ENCODE data around the gene CALCR.
"Not testable (repeated sequence)": the region's sequence is repeated elsewhere in the genome, so short reads cannot be mapped to it uniquely, and the experiment has no call there.

CALCR gene

DNA sequence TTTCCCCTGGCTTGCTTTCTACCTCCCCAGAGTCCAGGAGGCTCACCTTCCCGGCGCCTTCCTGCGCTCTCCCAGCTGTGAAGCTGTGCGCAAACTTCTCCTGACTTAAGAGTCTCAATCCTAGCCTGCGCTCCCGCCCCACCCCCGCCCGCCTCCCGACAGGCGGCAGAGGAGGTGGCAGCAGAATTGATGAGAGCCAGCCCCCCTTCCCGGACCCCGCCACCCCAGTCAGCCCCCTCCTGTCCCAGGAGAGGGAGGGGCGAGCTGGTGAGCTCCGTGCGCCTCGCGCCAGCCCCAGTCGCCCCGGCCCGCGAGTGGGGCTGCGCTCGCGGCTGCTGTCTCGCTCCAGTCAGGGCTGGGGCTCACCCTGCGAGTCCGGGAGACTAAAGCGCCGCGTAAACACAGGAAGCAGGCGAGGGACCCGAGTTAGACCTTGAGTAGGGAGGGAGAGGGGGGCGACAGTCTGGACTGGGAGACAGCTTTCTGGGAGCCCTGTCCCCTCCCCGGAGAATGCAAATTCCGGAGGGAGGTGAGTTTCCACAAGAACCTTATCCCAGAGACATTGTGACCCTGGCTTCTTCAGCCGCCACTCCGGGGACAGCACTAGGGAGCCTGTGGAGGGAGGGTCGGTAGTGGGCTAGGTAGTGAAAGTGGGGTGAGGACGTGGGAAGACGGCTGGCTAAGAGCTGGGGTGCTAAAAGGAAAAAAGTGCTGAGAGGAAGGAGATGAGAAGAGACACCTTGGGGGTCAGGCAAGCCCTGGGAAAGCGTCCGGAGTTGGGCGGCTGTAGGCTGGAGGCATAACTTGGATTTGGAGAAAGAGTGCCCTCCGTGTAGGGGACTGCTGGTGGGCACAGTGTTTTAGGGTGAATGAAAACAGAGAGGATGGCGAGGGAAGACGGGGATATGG lies at the start of gene CALCR:
TSS of gene CALCR (minus strand) at position 79 of the 909 bp plus-strand sequence. CDS start 87,743 bp downstream, outside the sequence.
- DNase-seq (ENCODE audit: low spot score): no peak

DNA sequence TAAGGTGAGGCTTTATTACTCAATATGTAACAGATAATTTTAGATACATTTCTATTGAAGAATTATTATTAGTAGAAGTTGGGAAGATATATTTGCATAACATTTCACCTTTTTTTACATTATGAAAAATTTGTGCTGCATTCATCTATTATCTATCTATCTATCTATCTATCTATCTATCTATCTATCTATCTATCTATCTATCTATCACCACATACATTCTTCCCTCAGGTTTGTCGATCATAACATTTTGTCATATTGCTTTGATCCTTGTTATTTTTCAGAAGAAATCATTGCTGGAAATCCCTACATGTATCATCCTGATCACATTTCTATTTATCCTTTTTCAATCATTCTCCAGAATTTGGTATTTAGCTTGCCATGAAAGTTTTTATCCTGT lies 49.3 kb upstream of the CALCR start:
- DNase-seq (ENCODE audit: low spot score): no peak

DNA sequence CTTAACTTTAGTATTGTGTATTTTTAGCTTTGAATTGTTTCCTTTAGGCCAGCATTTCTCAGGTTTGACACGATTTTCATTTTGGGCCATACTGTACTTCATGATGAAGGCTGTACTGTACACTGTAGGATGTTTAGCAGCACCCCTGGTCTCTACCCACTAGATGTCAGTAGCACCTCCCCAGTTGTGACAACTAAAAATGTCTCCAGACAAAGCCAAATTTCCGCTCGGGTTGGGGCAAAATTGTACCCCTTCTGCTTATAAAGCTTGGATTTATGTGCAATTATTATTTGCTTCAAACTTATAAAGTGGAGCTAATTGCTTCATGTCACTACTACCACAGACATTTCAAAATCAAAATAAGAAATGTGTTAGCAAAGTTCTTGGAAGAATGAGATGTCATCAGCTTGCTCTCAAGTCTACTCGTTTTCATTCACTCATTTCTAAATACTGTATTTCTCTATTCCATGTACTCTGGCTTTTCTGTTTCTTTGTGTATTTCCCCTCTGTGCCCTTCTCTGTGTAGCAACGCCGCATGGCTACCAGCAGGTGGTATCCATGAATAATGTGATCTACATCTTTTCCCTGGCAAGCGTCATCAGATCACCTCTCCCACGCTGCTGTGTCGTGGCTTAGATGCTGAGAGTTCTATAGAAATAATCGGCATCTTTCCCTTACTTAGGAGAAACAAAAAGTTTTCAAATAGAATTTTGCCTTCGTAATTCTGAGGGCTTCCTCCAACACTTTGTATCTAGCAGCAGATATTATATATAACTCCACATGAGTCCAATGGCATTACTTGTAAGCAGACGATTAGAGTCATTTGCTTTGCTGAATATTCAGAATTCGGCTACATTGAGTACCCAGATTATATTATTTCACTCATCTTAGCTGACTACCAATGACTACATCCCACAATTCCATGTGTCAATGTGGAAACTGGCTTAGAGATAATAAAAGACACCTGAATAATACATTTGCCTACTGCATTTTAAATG lies 47.8 kb upstream of the CALCR start:
- peak; percentile 60 for DNase-seq (ENCODE audit: low spot score)

DNA sequence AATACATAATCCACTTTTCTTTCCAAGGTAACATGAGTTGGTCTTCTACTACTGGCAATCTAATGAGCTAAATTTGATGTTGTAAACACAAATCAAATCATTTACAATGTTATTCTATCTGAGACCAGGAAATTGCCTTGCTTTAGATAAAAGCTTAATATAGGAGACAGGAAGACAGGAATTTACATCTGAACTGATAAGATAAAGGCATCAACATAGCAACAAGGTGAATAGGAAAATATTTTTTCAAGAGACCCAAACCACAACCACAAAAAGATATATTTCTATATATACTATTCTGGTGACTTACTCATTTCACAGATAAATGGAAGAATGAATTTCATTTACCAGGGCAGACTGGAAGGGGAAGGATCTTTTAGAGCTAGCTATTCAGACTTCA lies 46.3 kb upstream of the CALCR start:
- no peak for DNase-seq (ENCODE audit: low spot score)

DNA sequence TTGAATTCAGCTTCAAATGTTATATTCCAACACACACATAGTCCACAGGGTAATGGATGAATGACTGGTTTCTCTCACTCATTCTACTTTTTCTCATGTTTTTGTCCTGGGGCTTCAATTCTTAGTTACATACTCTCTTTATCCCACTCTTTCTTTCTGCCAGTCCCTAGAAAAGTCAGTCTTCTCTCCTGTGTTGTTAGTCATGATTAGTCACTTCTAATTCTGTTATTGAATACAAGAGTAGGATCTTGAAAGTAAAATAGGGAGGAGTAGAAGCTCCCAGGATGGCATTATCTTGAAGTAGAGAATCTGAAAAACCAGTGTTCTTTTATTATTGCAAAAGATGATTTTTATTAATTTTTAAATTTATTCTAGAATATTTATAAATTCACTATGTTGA lies 45.5 kb upstream of the CALCR start:
- DNase-seq (ENCODE audit: low spot score): no peak

DNA sequence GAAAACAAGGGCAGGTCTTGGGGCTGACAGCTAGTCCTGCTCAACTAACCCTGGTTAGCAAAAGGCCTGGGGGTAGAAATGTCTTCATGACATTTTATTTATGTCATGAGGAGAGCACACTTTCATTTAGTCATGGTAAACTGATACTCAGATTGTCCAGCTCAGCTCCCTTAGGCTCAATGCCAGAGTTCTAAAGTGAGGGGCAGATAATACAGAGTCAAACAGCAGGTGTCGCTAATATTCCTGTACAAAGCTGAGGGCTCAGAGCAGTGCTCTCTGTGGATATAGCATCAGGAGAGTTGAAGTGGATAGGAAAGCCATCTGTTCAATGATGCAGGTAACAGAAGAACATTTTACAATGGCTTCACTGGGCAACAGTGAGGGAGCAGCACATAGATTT lies 26.8 kb upstream of the CALCR start:
- DNase-seq (ENCODE audit: low spot score): no peak

DNA sequence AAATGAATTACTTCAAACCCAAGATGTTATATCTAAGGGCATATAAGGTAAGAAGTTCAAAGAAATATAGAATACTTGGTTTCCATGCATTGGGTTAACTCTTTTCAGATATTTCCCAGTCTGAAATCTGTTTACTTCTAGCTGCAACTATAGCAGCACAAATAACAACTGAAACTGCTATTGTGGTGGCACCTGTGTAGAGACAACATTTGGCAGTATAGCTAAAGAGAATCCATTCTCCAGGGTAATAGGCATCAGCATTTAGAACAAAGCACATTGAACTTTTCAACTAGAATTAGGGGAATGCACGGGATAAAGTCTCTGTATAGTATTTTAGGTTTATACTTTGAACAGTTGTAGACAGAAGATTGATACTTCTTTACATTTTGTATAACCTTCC lies 19.7 kb upstream of the CALCR start:
- DNase-seq (ENCODE audit: low spot score): no peak

DNA sequence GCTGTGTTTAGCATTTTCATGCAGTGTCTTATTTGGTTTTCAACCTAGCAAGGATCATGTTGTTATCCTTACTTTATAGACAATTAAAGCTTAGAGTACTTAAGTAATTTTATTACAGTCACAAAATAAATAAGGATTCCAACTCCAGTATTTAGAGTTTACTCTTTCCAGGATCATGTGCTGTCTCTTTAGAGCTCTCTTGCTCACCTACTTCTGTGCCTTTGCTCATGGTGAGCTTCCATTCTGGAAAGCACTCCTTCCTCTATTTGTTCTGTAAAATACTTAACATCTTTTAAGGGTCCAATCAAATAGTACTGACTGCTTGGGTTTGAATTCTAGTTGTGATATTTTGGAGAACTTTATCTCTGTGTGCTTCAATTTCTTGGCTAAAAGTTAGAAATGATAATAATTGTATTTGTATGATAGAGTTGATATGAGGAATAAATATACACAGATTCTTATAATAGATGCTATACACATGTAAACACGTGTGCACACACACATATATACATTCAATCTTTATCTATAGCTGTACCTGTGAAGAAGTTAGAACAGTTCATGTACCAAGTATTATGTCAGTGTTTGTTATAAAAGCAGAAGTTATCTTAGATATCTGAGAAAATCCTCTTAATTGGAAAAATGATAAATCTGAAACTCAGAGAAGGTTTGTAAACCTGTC lies 18.2 kb upstream of the CALCR start:
- DNase-seq (ENCODE audit: low spot score): no peak

DNA sequence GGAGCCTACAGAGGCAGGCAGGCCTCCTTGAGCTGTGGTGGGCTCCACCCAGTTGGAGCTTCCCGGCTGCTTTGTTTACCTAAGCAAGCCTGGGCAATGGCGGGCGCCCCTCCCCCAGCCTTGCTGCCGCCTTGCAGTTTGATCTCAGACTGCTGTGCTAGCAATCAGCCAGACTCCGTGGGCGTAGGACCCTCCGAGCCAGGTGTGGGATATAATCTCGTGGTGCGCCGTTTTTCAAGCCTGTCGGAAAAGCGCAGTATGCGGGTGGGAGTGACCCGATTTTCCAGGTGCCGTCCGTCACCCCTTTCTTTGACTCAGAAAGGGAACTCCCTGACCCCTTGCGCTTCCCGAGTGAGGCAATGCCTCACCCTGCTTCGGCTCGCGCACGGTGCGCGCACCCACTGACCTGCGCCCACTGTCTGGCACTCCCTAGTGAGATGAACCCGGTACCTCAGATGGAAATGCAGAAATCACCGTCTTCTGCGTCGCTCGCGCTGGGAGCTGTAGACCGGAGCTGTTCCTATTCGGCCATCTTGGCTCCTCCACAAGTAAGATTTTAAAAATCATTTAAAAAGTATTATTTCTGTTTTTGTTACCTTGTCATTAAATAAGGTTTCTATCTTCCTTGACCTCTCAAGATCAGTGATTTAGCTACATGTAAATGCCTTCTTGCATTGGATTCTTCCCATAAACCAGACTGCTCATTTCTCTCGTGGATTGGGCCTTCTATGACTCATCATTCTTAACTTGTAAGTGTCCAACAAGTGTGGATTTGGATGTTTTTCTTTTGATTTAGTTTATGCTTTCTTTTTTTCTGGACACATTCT lies 16.9 kb upstream of the CALCR start:
- not testable (repeated sequence) for DNase-seq (ENCODE audit: low spot score)

DNA sequence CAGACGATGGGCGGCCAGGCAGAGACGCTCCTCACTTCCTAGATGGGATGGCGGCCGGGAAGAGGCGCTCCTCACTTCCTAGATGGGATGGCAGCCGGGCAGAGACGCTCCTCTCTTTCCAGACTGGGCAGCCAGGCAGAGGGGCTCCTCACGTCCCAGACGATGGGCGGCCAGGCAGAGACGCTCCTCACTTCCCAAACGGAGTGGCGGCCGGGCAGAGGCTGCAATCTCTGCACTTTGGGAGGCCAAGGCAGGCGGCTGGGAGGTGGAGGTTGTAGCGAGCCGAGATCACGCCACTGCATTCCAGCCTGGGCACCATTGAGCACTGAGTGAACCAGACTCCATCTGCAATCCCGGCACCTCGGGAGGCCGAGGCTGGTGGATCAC lies 11.9 kb upstream of the CALCR start:
- DNase-seq (ENCODE audit: low spot score): not testable (repeated sequence)

DNA sequence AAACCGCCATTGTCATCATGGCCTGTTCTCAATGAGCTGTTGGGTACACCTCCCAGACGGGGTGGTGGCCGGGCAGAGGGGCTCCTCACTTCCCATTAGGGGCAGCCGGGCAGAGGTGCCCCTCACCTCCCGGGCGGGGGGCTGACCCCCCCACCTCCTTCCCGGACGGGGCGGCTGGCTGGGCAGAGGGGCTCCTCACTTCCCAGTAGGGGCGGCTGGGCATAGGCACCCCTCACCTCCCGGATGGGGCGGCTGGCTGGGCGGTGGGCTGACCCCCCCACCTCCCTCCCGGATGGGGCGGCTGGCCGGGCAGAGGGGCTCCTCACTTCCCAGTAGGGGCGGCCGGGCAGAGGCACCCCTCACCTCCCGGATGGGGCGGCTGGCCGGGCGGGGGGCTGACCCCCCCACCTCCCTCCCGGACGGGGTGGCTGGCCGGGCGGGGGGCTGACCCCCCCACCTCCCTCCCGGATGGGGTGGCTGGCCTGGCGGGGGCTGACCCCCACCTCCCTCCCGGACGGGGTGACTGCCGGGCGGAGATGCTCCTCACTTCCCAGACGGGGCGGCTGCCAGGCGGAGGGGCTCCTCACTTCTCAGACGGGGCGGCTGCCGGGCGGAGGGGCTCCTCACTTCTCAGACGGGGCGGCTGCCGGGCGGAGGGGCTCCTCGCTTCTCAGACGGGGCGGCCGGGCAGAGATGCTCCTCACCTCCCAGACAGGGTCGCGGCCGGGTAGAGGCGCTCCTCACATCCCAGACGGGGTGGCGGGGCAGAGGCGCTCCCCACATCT lies 11.4 kb upstream of the CALCR start:
- not testable (repeated sequence) for DNase-seq (ENCODE audit: low spot score)

DNA sequence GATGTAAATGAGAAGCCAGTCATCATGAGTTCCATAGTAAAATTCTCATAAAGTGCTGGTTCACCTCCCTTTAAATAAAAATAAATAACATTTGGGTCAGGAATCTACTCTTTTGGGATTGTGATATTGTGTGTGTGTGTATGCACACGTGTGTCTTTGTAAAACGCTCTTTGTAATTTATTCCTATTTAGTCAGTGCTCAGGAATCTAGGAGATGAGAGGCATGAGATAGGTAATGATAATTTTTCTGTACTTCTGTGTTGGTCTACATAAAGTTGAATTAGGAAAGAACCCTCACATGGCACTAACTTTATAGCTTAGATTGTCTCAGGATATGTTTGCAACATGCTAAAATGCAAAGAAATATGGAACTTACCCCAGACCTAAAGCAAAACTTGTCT lies 4.9 kb upstream of the CALCR start:
- DNase-seq (ENCODE audit: low spot score): no peak

DNA sequence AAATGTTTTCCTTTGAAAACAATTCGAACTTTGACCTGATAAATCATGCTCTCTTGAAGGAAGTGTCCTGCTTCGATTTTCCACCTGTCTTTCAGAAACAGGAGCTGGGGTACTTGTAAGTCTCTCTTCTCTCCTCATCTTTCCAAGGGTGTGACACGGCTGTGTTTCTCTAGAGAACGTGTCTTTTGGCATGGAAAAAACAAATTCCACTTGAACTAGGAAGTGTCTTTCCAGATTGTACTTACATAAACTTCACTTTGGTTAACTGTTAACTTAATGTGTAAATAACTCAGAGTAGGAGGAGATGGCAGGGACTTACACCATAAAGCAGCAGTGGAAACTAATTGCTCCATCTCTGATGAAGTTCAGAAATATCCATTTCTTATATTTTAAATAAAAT lies 4.2 kb upstream of the CALCR start:
- DNase-seq (ENCODE audit: low spot score): no peak

DNA sequence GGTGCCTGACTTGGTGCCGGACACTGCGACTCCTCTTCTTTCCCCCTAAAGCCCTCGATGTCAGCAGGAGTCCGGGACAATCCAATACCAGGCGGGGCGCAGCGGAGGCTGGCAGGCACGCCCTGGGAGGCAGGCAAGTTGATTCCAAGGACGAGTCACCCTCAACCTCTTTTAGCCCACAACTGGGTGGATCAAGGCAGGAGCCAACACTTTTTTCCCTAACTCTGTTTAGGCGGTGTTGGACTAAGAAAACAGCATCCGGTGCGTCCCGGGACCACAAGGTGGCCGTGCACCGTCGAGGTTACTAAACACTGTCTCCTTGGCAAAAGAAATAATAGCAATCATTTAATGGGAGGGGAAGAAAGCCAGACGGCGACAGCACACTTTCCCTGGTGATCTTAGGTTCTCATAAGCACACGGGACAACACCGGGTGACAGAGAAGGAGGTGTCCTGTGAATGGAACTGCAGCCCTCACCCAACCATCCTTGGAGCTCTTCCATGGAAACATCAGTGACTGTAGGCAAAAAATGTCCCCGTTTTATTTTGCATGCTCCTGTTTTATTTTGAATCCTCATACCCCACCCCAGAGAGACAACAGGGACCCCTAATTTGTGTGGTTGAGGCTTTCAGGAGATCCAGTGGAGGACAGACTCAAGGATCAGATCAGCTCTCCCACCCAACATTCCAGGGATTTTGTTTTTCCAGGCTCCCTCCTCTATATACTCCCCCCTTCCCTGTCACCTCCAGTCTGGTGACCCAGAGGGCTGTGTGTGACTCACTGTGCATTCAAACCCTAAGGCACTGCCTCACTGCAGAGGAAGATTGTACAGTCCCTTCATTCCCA lies 1.3 kb upstream of the CALCR start:
- DNase-seq (ENCODE audit: low spot score): no peak

DNA sequence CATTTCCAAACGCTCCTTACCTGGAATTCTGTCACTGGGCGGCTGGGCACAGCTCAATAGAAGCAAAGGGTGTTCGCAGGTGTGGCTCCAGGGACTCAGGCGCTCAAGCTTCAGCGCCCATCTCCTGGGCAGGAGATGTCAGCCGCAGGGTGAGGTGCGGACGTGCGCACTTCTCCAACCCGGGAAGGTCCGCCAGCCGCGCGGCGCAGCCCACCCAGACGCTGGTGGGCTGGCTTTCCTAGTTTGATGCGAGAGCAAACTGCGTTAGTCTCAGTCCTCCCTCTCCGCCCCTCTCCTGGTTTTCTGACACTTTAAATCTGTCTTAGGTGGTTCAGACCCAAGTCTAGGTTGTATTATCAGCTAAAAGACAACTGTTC lies 267 bp downstream of the CALCR start:
- DNase-seq (ENCODE audit: low spot score): no peak

DNA sequence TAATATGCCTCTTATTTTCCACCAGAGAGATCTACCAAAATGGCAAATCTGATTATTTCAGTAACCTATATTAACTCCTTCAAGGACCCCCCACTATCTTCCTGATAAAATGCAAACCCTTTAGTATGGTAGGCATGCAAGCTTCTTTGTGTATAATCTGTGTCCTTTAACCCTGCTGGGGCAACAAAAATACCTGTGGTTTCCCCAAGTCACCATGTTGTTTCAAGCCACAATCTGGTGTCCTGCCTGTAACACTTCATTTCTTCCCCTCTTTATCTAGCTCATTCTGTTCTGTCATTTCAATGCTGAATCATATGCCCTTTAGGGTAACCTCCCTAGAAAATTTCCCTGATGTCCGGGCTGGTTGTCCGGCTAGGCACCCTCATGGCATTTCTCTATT lies 5.3 kb downstream of the CALCR start:
- DNase-seq (ENCODE audit: low spot score): no peak

DNA sequence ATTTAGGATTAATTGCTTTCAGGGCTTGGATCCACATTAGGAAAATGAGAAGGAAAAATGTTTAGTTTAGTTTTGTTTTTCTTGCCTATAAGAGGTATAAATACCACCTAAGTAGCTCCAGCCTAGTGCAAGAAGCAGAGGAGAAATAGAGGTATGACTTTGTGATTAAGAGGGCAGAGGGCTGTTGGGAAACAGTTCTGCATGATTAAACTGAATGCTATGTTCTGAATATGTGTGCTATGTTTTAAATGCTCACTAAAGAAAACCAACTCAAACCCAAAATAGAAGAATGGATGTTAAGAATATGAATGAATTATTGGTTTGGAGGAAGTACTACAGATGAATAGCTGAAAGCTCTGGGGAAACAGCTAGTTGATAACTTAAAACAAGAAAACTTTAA lies 7.6 kb downstream of the CALCR start:
- no peak for DNase-seq (ENCODE audit: low spot score)

DNA sequence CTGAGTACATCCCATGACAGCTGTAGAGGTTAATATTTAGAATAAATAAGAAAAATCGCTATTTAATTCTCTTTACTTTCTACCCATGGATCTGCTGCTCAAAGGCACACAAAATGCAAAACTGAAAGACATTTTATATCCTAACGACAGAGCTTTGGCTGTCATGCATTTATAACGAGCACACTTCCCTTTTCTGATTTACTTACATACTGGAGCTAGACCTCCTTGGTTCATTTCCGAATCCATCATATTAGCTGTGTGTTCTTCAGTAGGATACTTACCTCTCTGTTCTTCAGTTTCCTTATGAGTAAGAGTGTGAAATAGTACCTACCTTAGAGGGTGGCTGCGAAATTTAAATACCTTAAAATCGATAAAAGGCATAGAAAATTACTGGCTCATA lies 10.9 kb downstream of the CALCR start:
- DNase-seq (ENCODE audit: low spot score): no peak

DNA sequence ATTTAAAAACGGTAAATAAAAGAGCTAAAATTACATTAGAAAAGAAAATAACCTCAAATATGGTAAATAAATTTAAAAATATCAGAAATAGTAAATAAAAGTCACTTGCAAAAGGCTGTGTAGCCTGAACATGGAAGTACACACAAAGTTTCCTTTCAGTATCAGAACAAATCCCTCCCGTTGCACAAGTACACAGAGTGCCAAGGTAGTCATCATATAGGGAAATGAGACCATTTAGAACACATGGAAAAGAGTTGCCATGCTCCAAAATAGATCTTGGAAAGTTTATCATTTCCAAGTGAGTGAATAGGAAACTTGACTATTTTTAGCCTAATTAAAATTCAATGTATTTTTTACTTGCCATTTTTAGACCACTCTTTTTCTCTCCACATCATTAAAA lies 11.6 kb downstream of the CALCR start:
- no peak for DNase-seq (ENCODE audit: low spot score)

DNA sequence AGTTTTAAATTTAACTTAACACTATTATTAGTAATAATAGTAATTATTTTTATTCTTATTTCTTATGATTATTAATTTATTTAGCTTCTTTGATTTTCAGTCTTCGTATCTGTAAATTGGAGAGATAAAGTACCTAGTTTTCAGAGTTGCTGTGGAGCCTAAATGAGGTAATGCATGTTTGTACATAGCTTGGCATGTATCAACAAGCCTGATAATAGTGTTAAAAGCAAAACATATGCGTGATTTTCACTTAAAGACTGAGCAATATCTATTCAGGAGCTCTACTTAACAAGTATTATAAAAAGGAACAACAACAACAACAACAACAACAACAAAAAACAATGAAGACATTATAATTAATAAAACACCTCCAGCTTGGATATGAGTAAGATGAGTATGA lies 12.4 kb downstream of the CALCR start:
- DNase-seq (ENCODE audit: low spot score): no peak
